NCI-H345 (cell line): ENCODE data around the gene WDR90.
A peak's percentile ranks its signal among the peaks of the same experiment; 100 is the strongest.
"Not testable (repeated sequence)": the region's sequence is repeated elsewhere in the genome, so short reads cannot be mapped to it uniquely, and the experiment has no call there.

Experiments
- DNase-seq: peaks from one replicate; lab custom pipeline; 2025; lab: John Stamatoyannopoulos, UW

Gene WDR90

DNA sequence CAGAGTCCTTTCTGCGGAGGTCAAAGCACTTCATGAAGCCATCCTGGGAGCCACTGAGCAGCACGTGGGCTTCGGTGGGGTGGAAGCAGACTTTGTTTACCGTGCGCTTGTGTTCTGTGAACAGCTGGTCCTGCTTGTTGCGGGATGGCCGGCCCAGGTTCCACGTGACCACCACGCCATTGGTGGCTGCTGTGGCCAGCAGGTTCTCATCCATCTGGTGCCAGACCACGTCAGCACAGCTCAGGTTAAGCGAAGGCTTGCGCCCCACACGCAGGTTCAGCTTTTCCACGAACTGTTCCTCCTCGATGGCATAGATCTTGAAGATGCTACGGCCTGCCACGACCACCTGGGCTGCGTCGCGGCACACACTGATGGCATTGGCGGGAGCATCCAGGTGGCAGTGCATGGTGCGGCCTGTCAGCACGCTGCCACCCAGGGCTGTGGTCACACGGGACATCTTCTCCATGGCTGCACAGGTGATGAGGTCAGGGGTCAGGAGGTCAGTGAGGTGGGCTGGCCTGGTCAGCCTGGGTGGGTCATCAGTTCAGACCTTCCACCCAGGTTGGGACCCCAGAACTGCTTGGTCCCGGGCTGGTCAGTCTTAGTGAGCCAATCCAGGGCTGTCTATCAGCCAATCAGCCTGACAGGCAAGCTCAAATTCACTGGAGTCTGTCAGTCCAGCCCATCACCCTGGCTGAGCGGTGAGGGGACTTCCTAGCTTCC, 40.2 kb downstream of the WDR90 start:
- no peak for DNase-seq

DNA sequence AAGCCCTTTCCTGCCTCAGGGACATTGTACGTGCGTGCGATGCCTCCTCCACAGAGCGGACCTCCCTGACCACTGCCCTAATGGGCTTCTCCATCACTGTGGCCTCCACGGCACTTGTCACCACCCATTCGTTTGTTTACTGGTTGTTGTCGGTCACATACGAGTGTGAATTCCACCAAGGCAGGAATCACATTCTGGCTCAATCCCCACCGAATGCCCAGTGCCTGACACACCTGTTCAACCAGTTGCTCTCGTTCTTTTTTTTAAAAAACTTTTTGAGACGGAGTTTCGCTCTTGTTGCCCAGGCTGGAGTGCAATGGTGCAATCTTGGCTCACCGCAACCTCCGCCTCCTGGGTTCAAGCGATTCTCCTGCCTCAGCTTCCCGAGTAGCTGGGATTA, 42.1 kb downstream of the WDR90 start:
- not testable (repeated sequence) for DNase-seq

DNA sequence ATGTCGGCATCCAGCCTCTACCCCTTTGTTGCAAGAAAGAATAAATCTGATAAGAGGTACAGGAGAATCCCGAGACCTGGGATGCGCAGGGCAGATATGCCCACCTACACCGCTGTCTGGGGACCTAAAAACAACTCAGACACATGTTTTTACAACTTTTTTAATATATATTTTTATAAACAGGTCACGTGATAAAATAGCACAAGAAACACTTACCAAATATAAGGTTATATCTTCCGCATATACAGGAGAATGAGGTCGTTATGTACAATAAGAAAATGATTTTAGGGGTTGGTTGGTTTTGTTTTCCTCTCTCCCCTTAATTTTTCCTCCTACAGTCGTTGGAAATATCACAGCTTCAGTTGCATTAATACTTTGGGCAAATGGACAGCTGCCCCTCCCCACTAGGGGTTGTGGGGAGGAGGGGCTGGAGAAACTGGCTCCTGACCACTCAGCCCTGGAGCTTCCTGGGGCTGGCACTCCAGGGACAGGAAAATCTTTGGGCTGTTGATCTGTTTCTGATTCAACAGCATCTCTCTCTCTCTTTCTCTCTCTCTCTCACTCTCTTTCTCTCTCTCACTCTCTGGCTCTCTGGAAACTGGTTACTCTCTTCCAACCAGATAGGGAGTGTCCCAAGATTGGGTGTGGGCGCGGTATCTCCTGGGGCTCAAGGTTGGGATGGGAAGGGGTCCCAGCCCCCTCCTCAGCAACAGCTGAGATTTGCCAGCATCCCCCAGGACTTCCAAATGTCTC, 43.4 kb downstream of the WDR90 start:
- DNase-seq = no peak

DNA sequence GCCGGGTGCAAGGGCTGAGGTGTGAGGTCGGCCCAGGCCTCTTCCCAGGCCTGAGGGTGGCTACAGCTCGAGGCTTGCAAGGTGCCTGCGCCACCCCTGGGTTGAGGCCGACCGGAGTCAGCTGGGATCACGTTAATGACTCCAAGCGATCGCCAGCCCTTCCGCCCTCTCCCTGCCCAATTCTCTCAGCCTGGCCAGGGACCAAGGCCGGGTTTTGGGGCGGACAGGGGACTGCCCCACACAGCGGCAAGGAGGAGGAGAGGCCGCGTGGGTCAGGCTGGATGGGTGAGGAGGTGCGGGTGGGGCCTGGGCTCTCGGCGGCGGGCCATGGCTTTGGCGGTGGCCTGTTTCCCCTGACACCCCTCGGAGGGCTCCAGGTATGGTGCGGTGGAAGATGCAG, 44.2 kb downstream of the WDR90 start:
- no peak for DNase-seq

DNA sequence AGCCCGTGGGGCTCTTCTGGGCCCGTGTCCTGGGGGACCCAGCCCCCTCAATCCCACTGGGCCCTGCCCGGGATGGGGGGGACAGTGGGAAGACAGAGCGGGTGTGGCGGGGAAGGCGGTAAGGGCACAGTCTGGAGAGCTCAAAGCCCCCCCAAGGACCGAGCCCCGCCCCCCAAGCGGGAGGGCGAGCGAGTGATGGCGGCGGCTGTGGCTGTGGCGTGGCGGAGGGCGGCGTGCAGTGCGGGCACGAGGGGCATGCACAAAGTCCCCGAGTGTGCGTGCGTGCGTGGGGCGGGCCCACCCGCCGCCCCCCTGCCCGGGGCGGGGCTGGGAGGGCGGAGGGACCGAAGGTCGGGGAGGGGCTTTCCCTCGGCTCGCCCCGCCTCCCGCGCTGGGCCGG, 44.6 kb downstream of the WDR90 start:
- no peak for DNase-seq

DNA sequence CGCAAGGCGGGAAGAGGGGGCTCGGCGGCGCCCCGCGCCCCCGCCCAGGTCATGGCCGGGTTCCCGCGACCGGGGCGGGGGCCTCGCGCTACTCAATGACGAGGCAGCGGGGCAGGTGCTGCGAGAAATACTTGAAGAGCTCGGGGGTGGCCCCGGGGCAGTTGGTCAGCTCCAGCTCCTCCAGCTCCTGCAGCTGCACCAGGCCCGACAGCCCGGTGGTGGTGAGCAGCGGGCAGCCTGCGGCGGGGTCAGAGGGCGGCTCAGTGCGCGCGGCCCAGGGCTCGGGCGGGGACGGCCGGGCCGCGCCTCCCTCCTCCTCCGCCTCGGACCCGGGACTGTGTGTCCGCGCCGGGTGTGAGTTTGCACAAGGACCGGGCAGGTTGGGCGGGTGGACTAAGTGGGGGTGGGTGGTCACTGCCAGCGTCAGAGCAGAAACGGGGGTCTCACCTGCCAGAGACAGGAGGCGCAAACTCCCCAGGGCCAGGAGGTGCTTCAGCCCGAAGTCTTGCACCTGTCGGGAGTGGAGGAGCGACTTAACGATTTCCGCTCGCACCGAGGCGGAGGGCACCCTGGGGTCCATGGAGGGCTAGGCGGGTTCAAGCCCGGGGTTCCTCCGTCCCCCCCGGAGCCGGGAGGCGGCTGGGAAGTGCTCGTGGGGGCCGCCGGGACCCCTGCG, 45.2 kb downstream of the WDR90 start:
- DNase-seq = no peak

DNA sequence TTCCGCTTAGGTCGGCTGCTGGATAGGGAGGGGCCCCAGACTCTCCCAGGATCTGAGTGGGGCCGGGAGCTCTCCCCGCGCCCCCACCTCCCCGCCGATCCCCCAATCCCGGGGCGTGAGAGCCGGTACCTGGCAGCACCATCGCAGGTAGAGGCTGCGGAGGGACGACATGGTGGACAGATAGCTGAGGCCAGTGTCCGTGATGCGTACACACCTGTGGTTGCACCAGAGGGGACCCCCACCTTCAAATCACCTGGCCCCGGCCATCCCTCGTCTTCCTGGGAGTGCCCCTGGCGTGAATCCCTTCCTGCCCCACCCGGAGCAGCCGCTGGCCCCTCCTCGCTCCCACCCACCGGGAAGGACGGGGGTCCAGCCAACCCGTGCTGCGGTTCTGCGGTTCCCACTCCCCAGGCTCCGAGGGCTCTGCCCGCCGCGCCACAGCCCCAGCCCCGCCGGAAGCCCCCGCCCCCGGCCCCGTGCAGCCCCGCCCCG, 45.7 kb downstream of the WDR90 start:
- DNase-seq = no peak

DNA sequence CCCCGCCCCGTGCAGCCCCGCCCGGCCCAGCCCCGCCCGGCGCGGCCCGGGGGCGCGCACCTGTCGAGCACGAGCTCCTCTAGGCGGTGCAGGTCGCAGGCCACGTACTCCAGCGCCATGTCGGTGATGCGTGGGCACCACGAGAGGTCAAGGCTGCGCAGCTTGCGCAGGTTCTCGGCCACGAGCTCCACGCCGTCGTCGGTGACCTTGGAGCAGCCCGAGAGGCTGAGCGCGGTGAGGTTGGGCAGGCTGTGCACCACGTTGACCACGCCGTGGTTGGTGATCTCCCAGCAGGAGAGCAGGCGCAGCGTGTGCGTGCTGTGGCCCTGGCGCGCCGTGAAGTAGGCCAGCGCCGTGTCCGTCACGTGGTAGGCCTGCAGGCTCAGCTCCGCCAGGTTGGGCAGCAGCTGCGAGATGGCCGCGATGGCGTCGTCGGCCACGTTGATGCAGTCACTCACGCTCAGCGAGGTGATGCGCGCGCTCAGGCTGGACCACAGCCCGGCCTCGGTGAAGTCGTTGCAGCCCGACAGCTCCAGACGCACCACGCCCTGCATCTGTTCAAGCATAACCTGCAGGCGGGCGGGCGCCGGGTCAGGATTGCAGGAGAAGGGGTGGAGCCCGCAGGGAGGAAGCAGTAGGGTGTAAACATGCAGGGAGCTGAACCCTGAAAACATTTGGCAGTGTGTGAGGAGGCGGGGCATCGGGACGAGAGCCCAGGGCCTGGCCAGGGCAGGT, 46.4 kb downstream of the WDR90 start:
- peak; percentile 91 for DNase-seq

DNA sequence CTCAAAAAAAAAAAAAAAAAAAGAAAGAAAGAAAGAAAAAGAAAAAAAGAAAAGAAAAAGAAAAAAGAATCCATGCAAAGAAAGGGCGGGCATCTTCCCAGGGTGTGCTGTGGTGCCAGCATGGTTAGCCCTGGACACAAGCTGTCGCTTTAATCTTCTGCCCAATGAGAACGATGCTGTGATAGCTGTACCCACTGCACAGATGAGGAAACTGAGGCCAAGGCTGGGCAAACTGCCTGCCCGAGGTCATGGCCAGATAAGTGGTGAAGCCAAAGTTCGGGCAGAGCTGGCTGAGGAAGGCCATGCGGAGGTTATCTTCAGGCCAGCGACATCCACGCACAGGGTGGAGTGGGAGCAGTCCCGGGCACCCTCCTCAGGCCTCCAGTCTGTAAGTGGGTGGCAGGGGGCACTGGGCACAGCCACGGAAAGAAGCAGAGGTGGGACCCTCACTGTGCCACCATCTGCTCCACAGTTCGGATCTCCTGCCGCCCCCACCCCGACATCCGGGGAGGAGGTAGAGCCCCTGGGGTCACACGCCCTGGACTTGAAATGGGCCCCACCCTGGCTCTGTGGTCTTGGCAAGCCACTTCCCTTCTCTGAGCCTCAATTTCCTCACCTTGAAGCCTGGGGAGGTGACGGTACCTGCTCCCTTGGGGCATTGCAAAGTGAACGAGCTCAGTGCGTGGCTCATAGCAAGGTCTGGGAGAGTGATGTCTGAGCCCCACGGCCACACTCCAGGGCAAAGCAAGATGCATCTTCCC, 49.9 kb downstream of the WDR90 start:
- no peak for DNase-seq

DNA sequence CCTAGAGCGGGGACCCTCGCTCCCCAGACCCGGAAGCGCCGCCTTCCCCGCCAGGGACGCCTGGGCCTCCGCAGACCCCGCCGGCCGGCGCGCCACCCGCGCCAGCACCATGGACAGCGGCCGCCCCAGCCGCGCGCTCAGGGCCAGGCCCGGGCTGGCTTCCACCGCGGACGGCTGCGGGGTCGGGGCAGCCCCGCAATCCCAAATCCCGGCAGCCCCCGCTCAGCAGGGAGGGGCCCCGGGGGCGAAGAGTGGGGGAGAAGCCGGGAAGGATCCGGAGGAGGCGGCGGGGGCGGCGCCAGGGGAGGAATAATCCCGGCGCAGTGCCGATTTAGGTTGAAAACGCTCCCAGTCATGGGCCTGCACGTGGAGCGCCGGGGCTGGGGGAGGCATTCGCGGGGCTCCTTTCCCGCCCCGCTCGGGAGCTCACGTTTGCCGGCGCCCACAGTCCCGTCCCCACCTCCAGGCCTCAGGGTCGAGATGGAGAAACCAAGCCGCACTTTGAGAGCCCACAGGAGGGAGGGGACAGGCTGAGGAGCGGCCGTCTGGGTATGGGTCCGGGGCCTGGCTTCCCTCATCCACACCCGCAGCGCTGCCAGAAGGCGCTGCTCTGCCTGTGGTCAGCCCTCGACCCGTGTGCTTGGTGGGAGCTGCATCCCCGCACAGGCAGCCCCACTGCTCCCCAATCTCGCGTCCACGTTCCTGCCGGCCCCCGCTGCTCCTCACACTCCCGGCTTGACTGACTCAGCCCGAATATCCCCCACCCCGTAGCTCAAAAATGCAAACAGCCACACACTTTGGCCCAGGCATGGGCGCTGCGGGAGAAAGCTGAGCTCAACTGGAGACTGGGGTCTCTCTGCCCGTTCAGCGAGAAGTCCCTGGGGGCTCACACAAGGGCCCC, 51.8 kb downstream of the WDR90 start:
- no peak for DNase-seq

DNA sequence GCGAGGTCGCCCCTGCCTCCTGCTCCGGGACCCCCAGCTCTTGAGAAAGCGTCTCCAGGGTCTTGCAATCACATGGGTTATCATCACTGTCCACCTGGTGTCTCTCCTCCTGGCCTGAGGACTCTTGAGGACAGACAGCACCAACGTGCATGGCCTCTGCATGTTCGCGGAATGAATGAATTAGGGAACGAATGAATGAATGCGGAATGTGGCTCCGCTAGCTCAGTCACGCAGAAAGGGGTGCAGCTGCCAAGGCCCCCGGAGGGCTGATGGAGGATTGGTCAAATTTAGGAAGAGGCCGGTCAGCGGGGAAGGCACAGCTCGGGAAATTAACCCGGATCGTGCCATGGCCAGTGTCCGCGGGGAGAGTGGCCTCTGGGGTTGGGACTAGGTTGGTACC, 53.2 kb downstream of the WDR90 start:
- DNase-seq = no peak

DNA sequence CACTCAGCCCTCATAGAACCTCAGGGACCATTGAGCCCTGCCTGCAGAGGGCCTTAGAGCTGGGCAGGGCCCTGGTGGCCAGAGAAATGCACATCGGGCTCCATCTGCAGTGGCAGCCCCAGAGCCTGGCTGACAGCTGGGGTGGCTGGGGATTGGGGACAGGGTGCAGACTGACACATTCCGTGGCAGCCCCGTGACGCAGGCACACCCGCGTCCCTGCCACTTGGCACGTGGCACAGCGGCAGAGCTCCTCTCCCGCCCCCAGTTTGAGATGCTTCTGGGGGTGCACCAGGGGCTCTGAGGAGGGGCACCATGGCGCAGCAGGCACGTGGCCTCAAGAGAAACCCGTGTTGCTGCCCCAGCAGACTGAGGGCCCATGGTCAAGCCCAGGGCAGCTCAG, 54.2 kb downstream of the WDR90 start:
- no peak for DNase-seq

DNA sequence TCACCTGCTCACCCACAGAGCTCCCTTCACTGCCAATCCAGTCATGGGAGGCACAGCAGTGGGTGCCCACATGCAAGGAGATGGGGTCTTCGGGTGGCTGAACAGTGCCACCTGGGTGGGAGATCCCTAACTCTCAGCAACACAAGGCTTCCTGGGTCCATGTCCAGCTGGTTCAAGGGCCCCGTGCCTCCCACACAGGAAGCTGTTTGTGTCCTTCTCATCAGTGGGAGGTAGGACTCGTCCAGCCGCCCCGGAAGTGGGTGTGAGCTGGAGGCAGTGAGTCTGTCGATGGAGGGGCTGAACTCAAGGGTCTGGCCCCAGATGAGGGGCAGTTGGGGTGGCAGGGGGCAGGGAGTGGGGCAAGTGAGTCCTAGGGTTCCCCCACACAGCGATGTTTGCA, 54.9 kb downstream of the WDR90 start:
- no peak for DNase-seq

DNA sequence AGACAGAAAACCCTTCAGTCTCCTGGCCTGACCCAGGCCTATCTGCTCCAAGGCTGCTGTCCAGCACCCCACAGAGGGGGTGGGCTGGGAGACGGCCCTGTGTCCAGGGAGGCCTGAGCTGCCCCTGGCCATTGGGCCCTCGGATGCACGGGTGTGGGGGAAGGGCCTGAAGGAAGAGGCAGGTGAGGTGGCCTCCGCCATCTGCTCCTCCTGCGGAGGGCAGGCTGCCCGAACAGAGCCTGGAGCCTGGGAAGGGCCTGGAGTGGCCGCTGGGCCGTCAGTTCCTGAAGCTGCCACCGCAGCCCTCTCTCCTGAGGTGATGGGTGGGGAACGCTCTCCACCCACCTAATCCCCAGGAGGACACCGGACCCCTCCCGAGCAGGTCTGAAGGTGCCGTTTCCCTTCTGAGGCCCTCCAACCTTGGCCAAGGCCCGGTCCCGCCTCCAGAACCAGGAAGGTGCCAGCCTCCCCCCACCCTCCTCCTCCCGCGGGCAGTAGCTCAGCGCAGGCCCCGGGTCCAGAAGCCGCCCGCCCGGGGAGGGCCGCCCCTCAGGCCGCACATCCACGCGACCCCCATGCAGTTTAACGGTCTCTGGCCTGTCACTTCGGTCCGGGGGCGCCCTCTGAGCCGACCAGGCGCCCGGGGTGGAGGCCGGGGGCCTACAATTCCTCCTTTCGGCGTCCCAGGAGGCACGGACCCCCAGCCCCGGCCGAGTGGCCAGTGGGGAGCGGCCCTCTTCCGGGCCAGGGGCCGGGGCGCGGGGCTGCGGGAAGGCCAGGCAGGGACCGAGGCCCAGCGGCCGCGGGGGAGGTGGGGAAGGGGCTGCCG, 55.6 kb downstream of the WDR90 start:
- DNase-seq = no peak

DNA sequence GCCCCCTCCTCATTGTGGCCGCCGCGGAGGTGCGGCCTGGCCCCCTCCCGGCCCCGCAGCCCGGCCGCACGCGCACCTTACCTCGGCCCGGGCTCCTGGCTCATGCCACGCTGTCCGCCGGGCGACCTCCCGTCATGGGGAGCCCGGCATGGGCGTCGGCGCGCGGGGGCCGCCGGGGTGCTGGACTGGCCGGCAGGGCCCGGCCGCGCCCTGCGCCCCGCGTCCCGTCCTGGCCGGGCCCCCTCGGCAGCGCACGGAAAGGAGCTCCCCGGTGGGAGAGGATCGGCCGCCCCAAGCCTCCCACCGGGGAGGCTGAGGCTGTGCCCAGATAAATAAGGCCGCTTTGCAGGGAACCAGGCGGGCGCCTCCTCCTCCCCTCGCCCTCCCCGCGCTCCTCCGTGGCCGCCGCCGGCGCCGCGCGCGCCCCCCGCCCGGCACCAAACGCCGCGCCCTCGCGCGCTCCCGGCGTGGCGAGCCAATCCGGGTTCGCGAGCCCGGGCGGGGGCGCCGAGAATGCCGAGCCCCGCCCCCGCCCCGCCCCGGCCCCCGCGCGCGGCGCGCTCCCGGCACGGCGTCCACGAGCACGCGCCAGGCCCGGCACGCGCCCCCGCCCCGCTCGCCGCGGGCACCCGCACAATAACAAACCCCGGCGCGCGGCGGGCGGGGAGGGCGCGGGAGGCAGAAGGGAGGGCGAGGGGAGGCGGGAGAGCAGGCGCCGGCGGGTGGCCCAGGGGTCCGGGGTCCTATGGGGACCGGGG, 56.4 kb downstream of the WDR90 start, which contains the start of gene FBXL16:
Gene FBXL16, minus strand, starts transcription at position 371 of the 758 bp plus-strand sequence. CDS start 8,396 bp downstream, outside the sequence.
- peak; percentile 87 for DNase-seq

DNA sequence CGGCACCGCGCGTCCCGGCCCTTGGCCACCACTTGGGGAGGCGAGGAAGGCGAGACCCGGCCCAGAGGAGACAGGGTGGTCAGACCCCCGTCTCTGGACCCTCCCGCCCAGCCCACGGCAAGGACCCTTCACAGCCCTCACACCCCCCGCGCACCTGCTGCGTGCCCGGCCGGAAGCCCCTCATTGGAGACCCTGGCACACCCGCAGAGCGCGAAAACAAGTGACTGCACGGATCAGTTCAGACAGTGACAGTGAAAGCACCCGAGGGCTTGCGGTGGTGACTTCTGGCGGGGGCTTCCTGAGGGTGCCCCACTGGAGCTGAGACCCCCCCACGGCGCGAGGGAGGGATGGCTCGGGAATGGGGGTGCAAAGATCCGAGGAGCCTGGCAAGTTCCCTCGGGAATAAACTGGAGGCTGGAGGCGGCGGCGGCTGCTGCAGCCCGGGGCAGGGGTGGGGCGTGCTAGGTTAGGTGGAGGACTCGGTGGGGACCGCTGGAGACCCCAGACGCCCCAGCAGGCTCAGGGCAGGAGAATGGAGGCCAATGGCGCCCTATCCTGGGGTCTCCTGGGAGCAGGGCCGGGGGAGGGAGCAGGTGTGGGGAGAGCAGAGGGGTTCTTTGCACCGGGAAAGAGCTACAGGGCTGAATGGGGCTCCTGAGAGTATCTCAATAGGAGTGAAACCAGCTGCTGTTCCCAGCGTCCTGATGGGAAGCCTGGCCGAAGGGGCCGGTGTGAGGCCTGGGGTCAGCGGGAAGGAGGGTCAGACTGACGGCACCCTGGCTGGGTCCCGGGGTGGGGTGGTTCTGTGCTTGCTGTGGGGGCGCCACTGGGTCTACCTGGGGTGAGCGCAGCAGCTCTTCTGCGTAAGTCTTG, 57.3 kb downstream of the WDR90 start:
- DNase-seq = peak; percentile 56

DNA sequence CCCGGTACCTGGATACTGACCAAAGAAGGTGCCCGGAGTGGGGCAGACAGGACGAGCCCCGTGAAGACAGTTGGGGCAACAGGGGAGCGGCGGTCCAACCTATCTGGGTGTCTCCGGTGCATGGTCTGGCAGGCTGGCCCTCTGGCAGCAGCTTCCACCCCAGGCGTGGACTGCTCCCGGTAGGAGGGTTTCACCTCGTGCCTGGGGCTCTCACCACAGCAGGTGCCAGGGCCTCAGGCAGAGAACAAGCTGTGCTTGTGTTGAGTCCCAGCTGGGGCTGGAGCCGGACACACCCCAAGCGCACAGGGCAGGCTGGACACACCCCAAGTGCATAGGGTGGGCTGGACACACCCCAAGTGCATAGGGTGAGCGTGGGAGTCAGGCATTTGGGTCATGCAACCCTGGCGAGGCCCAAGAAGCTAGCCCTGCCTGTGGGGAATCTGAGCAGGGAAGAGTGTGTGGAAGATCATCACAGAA, 57.9 kb downstream of the WDR90 start:
- DNase-seq = peak; percentile 41
